HL-60 (cell line): ENCODE data around the gene MTG2.

Experiments
- CTCF ChIP-seq: IDR thresholded peaks from one replicate; pipeline ENCODE4 v1.5.1; 2011; ENCODE audit warnings: low read length, control low read depth, inconsistent platforms; ENCODE audit not compliant: insufficient read depth
- GABPA ChIP-seq: IDR thresholded peaks from 2 replicates; pipeline ENCODE4 v1.6.1; 2012; ENCODE audit warnings: low read depth
- POLR2AphosphoS5 ChIP-seq: IDR thresholded peaks from 2 replicates; pipeline ENCODE4 v1.6.1; 2012; ENCODE audit warnings: low read depth
- REST ChIP-seq: IDR thresholded peaks from 2 replicates; pipeline ENCODE4 v1.6.1; 2012; ENCODE audit warnings: low read depth; ENCODE audit not compliant: insufficient replicate concordance

GRCh38 chr20:62235001-62235776, 52.4 kb downstream of the MTG2 start:
- TF ChIP-seq CTCF (no peak), POLR2AphosphoS5 (no peak), REST (no peak), GABPA (no peak)
